ENCODE data around the gene NR3C1.

The NR3C1 gene

GRCh38 chr5:143228597-143229293 is 174.7 kb downstream of the NR3C1 start:
- peak; percentile 53 for DNase-seq

Data from stimulated activated CD4-positive, alpha-beta T cell treated with anti-CD3 and anti-CD28 coated beads, Interleukin-15, amount 100 ng/mL, for 24 hours (primary cell).